SK-MEL-5 (cell line): ENCODE results near the gene NOTUM. TPM values are rescaled to one million over a fixed set of nuclear protein-coding genes. Genes with fewer than 3 reads are reported as not detected.

ENCODE experiments used
- total RNA-seq: library from RNA; depleted of rRNA; stranded (reverse); fragments of >200 nt; shearing (Covaris generic); gene quantifications from 2 replicates; pipeline ENCODE4 v1.2.3, GENCODE V29; 2014; rRNA removed

The NOTUM gene
- total RNA-seq, 1 experiment from 2014 or later, result 3.0 TPM

Other genes starting within 250 kb of the NOTUM start
- gene SLC25A10, start 248.9 kb downstream of the NOTUM start, total RNA-seq, result 45.5 and 50.6 TPM in 2 replicates
- gene GCGR, start 157.0 kb downstream of the NOTUM start, total RNA-seq, result not detected in 2 replicates
- gene MCRIP1, start 127.9 kb downstream of the NOTUM start, total RNA-seq, result 144 and 162 TPM in 2 replicates
- 0.56 and 0.63 TPM in 2 replicates for gene PPP1R27, start 126.1 kb downstream of the NOTUM start, total RNA-seq
- 1,826 and 1,949 TPM in 2 replicates for gene P4HB, start 100.7 kb downstream of the NOTUM start, total RNA-seq
- gene ARHGDIA, start 89.8 kb downstream of the NOTUM start, total RNA-seq, result 288 and 306 TPM in 2 replicates
- gene ALYREF, start 69.6 kb downstream of the NOTUM start, total RNA-seq, result 245 and 252 TPM in 2 replicates
- 315 and 336 TPM in 2 replicates for gene ANAPC11, start 69.5 kb downstream of the NOTUM start, total RNA-seq
- 0.08 and 0.34 TPM in 2 replicates for gene NPB, start 58.9 kb downstream of the NOTUM start, total RNA-seq
- gene PCYT2, start 49.8 kb downstream of the NOTUM start, total RNA-seq, result 86.6 and 105 TPM in 2 replicates
- gene SIRT7, start 43.0 kb downstream of the NOTUM start, total RNA-seq, result 23.6 and 24.7 TPM in 2 replicates
- 73.1 and 73.9 TPM in 2 replicates for gene MAFG, start 33.5 kb downstream of the NOTUM start, total RNA-seq
- gene PYCR1, start 23.9 kb downstream of the NOTUM start, total RNA-seq, result 335 and 351 TPM in 2 replicates
- gene MYADML2, start 14.0 kb downstream of the NOTUM start, total RNA-seq, result not detected in 2 replicates
- 80.5 and 81.9 TPM in 2 replicates for gene ASPSCR1, start 16.4 kb upstream of the NOTUM start, total RNA-seq
- gene CENPX, start 61.7 kb upstream of the NOTUM start, total RNA-seq, result 130 and 134 TPM in 2 replicates
- 33.7 and 40.4 TPM in 2 replicates for gene LRRC45, start 62.1 kb upstream of the NOTUM start, total RNA-seq
- 38.0 and 45.8 TPM in 2 replicates for gene RAC3, start 70.5 kb upstream of the NOTUM start, total RNA-seq
- gene DCXR, start 76.5 kb upstream of the NOTUM start, total RNA-seq, result 120 and 129 TPM in 2 replicates
- 29.2 and 29.3 TPM in 2 replicates for gene RFNG, start 90.6 kb upstream of the NOTUM start, total RNA-seq
- 284 and 295 TPM in 2 replicates for gene GPS1, start 90.7 kb upstream of the NOTUM start, total RNA-seq
- gene DUS1L, start 104.6 kb upstream of the NOTUM start, total RNA-seq, result 182 and 198 TPM in 2 replicates
- 147 and 184 TPM in 2 replicates for gene FASN, start 137.0 kb upstream of the NOTUM start, total RNA-seq